Measurements from ENCODE around the gene PCSK4. TPM values are rescaled to one million over a fixed set of nuclear protein-coding genes. Genes with fewer than 3 reads are reported as not detected.

The PCSK4 gene
- polyA plus RNA-seq, 1 of the 3 experiments (the other 2 are of a cell fraction): 6.6 TPM

DNA sequence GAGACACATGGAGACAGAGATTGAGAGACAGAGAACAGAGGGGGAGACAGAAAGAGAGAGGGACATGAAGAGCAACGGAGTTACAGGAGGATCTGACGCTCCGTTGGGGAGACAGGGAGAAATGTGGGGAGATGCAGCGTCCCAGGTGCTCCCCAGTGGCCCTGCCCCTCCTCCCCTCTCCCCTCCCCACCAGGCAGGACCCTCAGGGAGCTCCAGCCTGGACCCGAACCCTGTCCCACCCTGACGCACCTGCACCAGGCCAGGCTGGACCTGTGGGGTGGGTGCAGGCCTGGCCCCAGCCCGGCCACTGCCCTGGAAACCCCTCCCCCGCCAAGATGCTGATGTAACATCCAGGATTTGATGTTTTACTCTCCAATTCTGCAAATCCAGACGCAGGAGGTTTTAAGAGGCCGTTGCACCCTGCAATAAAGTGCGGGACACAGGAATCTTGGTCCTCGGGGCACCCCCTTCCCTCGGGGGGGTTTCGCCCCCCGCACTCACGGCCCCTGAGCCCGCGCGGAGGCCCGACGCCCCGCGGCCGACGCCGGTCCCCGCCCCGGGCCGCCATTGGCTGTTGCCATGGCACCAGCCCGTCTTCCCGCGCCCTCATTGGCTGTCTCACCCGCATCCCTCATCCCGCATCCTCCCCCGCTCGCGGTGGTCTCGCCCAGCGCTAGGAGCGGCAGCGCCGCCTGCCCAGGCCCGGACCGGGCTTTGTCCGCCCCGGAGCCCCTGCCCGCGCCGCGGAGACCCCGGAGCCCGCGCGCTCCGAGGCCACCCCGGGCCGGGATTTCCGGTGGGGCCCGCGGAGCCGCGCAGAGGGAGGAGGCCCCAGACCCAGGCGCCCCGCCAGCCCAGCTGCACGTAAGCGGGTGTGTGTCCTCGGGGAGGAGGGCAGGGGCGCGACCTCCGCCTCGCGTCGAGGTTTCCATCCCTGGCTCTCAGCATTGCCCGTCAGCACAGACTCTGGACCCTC is 40.4 kb downstream of the PCSK4 start, which contains the start of gene APC2:
Gene APC2, plus strand, starts transcription at position 655 of the 976 bp plus-strand sequence. CDS start 2,881 bp downstream, outside the sequence.
- H3K27me3 ChIP-seq (ENCODE audit: insufficient read depth): no peaks in the 10 kb centered on the region
- 11% methylated on average over 13 of the region's 74 CpGs for WGBS (ENCODE audit: low lambda C conversion rate)
- H4K20me1 ChIP-seq (ENCODE audit: insufficient read depth): peaks cover 26% of the 10 kb centered on the region
- peak within 1 kb of the TSS; percentile 80 for H3K4me2 ChIP-seq
- ChIA-PET CTCF (interaction anchor here (1.2 kb wide), 1 partner anchor 205 kb away, joined by 3 read pairs; no protein-coding TSS in a partner anchor), POLR2A (interaction anchor here (0.6 to 1.9 kb wide), 3 partner anchors 22 to 181 kb away, joined by 3 to 8 read pairs (median 4); partner anchors contain the start of gene CIRBP)
- peaks cover 3 to 49% of the 10 kb centered on the region in 2 experiments; a peak in 2 of 4 replicates for H3K4me1 ChIP-seq (ENCODE audit: control insufficient read depth in 1 of 2, insufficient read depth in 2 of 2, low read depth in 1 of 2, low read length in 1 of 2)
- peak within 1 kb of the TSS; percentile 60 to 62 for H3K4me3 ChIP-seq (ENCODE audit: low read depth in 2 of 2, low read length in 1 of 2)
- H3K9me3 ChIP-seq: no peaks in the 10 kb centered on the region
- H3K9me2 ChIP-seq: no peaks in the 10 kb centered on the region
- TF ChIP-seq, protein P1, sequence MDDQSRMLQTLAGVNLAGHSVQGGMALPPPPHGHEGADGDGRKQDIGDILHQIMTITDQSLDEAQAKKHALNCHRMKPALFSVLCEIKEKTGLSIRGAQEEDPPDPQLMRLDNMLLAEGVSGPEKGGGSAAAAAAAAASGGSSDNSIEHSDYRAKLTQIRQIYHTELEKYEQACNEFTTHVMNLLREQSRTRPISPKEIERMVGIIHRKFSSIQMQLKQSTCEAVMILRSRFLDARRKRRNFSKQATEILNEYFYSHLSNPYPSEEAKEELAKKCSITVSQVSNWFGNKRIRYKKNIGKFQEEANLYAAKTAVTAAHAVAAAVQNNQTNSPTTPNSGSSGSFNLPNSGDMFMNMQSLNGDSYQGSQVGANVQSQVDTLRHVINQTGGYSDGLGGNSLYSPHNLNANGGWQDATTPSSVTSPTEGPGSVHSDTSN (IDR thresholded peaks at IDR 0.05): 0 out of 2 replicates have a peak, but pooled peaks have one; percentile 13
- TF ChIP-seq, protein P2, sequence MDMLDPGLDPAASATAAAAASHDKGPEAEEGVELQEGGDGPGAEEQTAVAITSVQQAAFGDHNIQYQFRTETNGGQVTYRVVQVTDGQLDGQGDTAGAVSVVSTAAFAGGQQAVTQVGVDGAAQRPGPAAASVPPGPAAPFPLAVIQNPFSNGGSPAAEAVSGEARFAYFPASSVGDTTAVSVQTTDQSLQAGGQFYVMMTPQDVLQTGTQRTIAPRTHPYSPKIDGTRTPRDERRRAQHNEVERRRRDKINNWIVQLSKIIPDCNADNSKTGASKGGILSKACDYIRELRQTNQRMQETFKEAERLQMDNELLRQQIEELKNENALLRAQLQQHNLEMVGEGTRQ (IDR thresholded peaks at IDR 0.05; ENCODE audit: borderline replicate concordance, low read depth, low read length): no peak
- TF ChIP-seq GATA2 (CRISPR knock-in tag; IDR thresholded peaks at IDR 0.05): no peak
- no peak for TF ChIP-seq JUND (IDR thresholded peaks at IDR 0.05)
- peak; percentile 87 for TF ChIP-seq RFX5 (IDR thresholded peaks at IDR 0.05; ENCODE audit: low read length)
- peak; percentile 62 for TF ChIP-seq CHD2 (IDR thresholded peaks at IDR 0.05; ENCODE audit: low read length, partially characterized antibody)
- TF ChIP-seq RCOR1 (IDR thresholded peaks at IDR 0.05; ENCODE audit: low read length): peak; percentile 56; the same call in 1 of the 2 replicates
- peak; percentile 60 for TF ChIP-seq MXI1 (IDR thresholded peaks at IDR 0.05; ENCODE audit: low read depth, low read length)
- peak in 1 of 2 experiments; percentile 48; a peak in 1 of 4 replicates for TF ChIP-seq EP300 (IDR thresholded peaks at IDR 0.05; ENCODE audit: borderline replicate concordance in 1 of 2, low read depth in 1 of 2, low read length in 1 of 2)
- TF ChIP-seq TAF1 (IDR thresholded peaks at IDR 0.05; ENCODE audit: borderline replicate concordance, low read depth, low read length): 0 out of 2 replicates have a peak, but pooled peaks have one; percentile 9
- TF ChIP-seq IRF3 (IDR thresholded peaks at IDR 0.05; ENCODE audit: low read depth, low read length): peak; percentile 10; the same call in 1 of the 2 replicates
- DNase-seq: peak; percentile 97
- peak within 1 kb of the TSS in 1 of 2 experiments; percentile 86; a peak in 2 of 4 replicates for H3K27ac ChIP-seq (ENCODE audit: low read depth in 2 of 2, low read length in 1 of 2)
- H3F3A ChIP-seq (replicated peaks; ENCODE audit: insufficient read depth): peaks cover 12% of the 10 kb centered on the region
- H3K36me3 ChIP-seq (replicated peaks in 1 of 2; ENCODE audit: control insufficient read depth in 1 of 2, insufficient read depth in 2 of 2, low read length in 1 of 2): no peaks in the 10 kb centered on the region
- H3K9ac ChIP-seq: peak within 1 kb of the TSS; percentile 56
- peak within 1 kb of the TSS; percentile 83; the same call in 1 of the 2 replicates for H2AFZ ChIP-seq (ENCODE audit: low read depth)
- H3K79me2 ChIP-seq (ENCODE audit: insufficient read depth): no peaks in the 10 kb centered on the region

All from SK-N-SH (cell line).